CD14-positive monocyte (primary cell): ENCODE measurements around the gene XXYLT1. TPM values are rescaled to one million over a fixed set of nuclear protein-coding genes. Genes with fewer than 3 reads are reported as not detected.

Source experiments
- DNase-seq, 3 donors: peaks; one replicate each; pipeline ENCODE4 v3.0.0-alpha.2; 2011 to 2022
- H2AFZ ChIP-seq: 2 replicates; pipeline ENCODE4 v1.6.0; 2012; ENCODE audit warnings: mild to moderate bottlenecking, low read depth, low read length, inconsistent platforms; ENCODE audit not compliant: insufficient read depth, poor library complexity, severe bottlenecking
- H3K27ac ChIP-seq, 2 donors: 1 replicate in 1 of 2; 2 replicates in 1 of 2; pipeline ENCODE4 v1.5.1; 2012 to 2013; ENCODE audit warnings: low read length in 2 of 2, control low read depth in 1 of 2, inconsistent platforms in 1 of 2, low read depth in 1 of 2, mild to moderate bottlenecking in 1 of 2
- H3K27me3 ChIP-seq, 2 donors: one replicate each; pipeline versions ENCODE4 v1.6.0 to v1.6.1; 2011 to 2013; ENCODE audit warnings: low read length in 2 of 2; ENCODE audit not compliant: control insufficient read depth in 2 of 2, insufficient read depth in 2 of 2
- H3K36me3 ChIP-seq, 2 donors: replicated peaks in 1 of 2; 1 replicate in 1 of 2; 2 replicates in 1 of 2; pipeline versions ENCODE4 v1.5.1 to v1.6.1; 2012 to 2013; ENCODE audit warnings: low read length in 2 of 2, control low read depth in 1 of 2, inconsistent platforms in 1 of 2, mild to moderate bottlenecking in 1 of 2; ENCODE audit not compliant: insufficient read depth in 2 of 2, control insufficient read depth in 1 of 2
- H3K4me1 ChIP-seq, 2 donors: 1 replicate in 1 of 2; 2 replicates in 1 of 2; pipeline versions ENCODE4 v1.5.1 to v1.6.1; 2012 to 2013; ENCODE audit warnings: low read length in 2 of 2, control low read depth in 1 of 2, inconsistent platforms in 1 of 2, mild to moderate bottlenecking in 1 of 2, moderate library complexity in 1 of 2; ENCODE audit not compliant: insufficient read depth in 2 of 2, control insufficient read depth in 1 of 2
- H3K4me2 ChIP-seq: replicated peaks from 2 replicates; pipeline ENCODE3; 2012; ENCODE audit warnings: low read length, moderate library complexity, mild to moderate bottlenecking; ENCODE audit not compliant: poor library complexity, severe bottlenecking; ENCODE audit errors: extremely low read depth
- H3K4me3 ChIP-seq, 3 experiments: fragments of 200-600 bp in 1 of 3; sonication (generic) in 1 of 3; replicated peaks in 1 of 3; 1 replicate in 2 of 3; 2 replicates in 1 of 3; pipeline ENCODE4 v1.5.1; 2011 to 2013; ENCODE audit warnings: low read length in 3 of 3, mild to moderate bottlenecking in 3 of 3, control low read depth in 2 of 3, low read depth in 2 of 3, inconsistent platforms in 1 of 3, moderate library complexity in 1 of 3
- H3K79me2 ChIP-seq: 2 replicates; pipeline ENCODE4 v1.6.0; 2012; ENCODE audit warnings: mild to moderate bottlenecking, control low read depth, inconsistent platforms, low read length, moderate library complexity; ENCODE audit not compliant: insufficient read depth
- H3K9ac ChIP-seq: 2 replicates; pipeline ENCODE4 v1.6.0; 2017; ENCODE audit warnings: low read length, mild to moderate bottlenecking; ENCODE audit not compliant: insufficient read depth, poor library complexity, severe bottlenecking
- H3K9me3 ChIP-seq, 2 donors: replicated peaks in 1 of 2; 1 replicate in 1 of 2; 2 replicates in 1 of 2; pipeline versions ENCODE4 v1.5.1 to v1.6.1; 2012 to 2013; ENCODE audit warnings: low read length in 2 of 2, control low read depth in 1 of 2; ENCODE audit not compliant: control insufficient read depth in 1 of 2, insufficient read depth in 1 of 2
- H4K20me1 ChIP-seq: 2 replicates; pipeline ENCODE4 v1.6.0; 2012; ENCODE audit warnings: mild to moderate bottlenecking, low read length, control low read depth, moderate library complexity; ENCODE audit not compliant: insufficient read depth
- H3K27ac Mint-ChIP-seq, 7 donors: one replicate each; pipeline ENCODE4 v1.8.0; 2020; ENCODE audit warnings: mild to moderate bottlenecking in 7 of 7, mixed read lengths in 7 of 7, moderate library complexity in 6 of 7, inconsistent platforms in 2 of 7
- H3K27me3 Mint-ChIP-seq, 3 donors: one replicate each; pipeline ENCODE4 v1.8.0; 2021 to 2022; ENCODE audit warnings: low read depth in 3 of 3, mild to moderate bottlenecking in 3 of 3, mixed read lengths in 3 of 3, moderate library complexity in 3 of 3, inconsistent platforms in 1 of 3
- H3K36me3 Mint-ChIP-seq, 2 donors: one replicate each; pipeline ENCODE4 v1.8.0; 2020; ENCODE audit warnings: mixed read lengths in 2 of 2, inconsistent platforms in 1 of 2, mild to moderate bottlenecking in 1 of 2
- H3K4me1 Mint-ChIP-seq: one replicate; pipeline ENCODE4 v1.8.0; 2020; ENCODE audit warnings: mild to moderate bottlenecking, mixed read lengths
- H3K4me3 Mint-ChIP-seq, 2 donors: one replicate each; pipeline ENCODE4 v1.8.0; 2020; ENCODE audit warnings: mild to moderate bottlenecking in 2 of 2, mixed read lengths in 2 of 2, moderate library complexity in 1 of 2
- H3K9me3 Mint-ChIP-seq, 7 donors: one replicate each; pipeline ENCODE4 v1.8.0; 2020 to 2022; ENCODE audit warnings: mixed read lengths in 7 of 7, mild to moderate bottlenecking in 6 of 7, moderate library complexity in 6 of 7, inconsistent platforms in 2 of 7
- WGBS: methylation state at CpG from one replicate; pipeline ENCODE4 v1.1.5; 2013; ENCODE audit warnings: missing lambda C conversion rate; ENCODE audit not compliant: insufficient coverage; 5-methylcytosine and 5-hydroxymethylcytosine counted together
- intact Hi-C, 2 donors: fragments of 100-400 bp; cut with micrococcal nuclease; formaldehyde crosslinking; loops; one replicate each; pipeline versions ENCODE4 v1.15.0 to v1.15.1; 2023
- polyA plus RNA-seq, 3 donors: library from polyadenylated mRNA; depleted of rRNA in 1 of 3; unstranded in 2 of 3; stranded (reverse) in 1 of 3; fragments of 300-500 nt in 2 of 3; fragments of >200 nt in 1 of 3; fragmentation: Illumina TruSeq in 2 of 3; gene quantifications; 1 replicate in 2 of 3; 2 replicates in 1 of 3; pipeline ENCODE4 v1.2.3, GENCODE V29; 2012 to 2021
- TF ChIP-seq, protein P1 (sequence below): fragments of 200-600 bp; IDR thresholded peaks from one replicate; pipeline ENCODE4 v1.8.0; 2022; ENCODE audit warnings: antibody characterized with exemption, mild to moderate bottlenecking

XXYLT1 gene
- polyA plus RNA-seq, 3 donors: 11.8 to 13.5 (median 13.2) TPM

DNA sequence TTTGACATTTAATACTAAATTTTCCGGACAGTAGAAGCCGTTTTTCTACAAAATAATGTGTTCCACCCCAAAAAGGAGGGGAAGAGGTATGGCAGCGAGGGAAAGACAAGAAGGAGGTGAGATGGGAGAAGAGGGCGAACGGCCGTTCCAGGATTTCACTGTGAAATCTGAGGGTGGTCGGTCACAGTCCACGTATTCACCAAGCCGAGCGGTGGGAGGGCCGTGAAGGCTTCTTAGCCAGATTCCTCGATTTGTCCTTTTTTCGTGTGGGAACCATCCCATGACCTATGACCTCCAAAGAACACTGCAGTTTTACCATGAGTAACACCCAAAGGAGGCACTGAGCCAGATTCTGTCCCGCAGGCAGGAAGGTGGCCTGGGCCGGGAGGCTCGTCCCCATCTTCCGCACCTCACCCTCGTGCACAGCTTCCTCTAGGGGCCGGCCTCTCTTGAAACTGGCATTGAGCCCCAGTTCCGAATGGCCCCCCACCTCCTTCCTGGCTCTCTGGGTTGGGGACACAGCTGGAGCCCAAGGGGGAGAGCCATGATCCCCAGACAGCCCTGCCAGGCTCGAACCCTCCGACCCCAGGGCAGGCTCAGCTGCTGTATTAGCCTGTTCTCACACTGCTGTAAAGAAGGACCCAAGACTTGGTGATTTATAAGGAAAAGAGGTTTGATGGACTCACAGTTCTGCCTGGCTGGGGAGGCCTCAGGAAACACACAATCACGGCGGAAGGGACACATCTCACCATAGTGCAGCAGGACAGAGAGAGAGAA, 23.7 kb downstream of the XXYLT1 start:
- Mint-ChIP-seq H3K4me1 (peaks cover 9% of the 10 kb centered on the region), H3K9me3 (peaks cover 0 to 3% (median 0%) of the 10 kb centered on the region in 7 donors), H3K27me3 (peaks cover 0 to 2% (median 0%) of the 10 kb centered on the region in 3 donors), H3K36me3 (peaks cover 13 to 35% of the 10 kb centered on the region in 2 donors), H3K4me3 (peak overlapping the region; percentile 14 to 28), H3K27ac (peak overlapping the region in 2 of 7 donors; percentile 4 to 26)
- intact Hi-C loops: no loop called here
- Histone ChIP-seq H3K4me3 (no peak overlapping the region), H3K9ac (no peak overlapping the region), H3K27me3 (no peaks in the 10 kb centered on the region), H3K9me3 (no peaks in the 10 kb centered on the region), H3K4me2 (no peak overlapping the region), H4K20me1 (peaks cover 8% of the 10 kb centered on the region), H3K4me1 (no peaks in the 10 kb centered on the region), H3K79me2 (no peaks in the 10 kb centered on the region), H3K27ac (no peak overlapping the region), H3K36me3 (peaks cover 0 to 16% of the 10 kb centered on the region in 2 donors), H2AFZ (no peak overlapping the region)
- 82% methylated on average over 18 of the region's 24 CpGs for WGBS
- TF ChIP-seq, protein P1, sequence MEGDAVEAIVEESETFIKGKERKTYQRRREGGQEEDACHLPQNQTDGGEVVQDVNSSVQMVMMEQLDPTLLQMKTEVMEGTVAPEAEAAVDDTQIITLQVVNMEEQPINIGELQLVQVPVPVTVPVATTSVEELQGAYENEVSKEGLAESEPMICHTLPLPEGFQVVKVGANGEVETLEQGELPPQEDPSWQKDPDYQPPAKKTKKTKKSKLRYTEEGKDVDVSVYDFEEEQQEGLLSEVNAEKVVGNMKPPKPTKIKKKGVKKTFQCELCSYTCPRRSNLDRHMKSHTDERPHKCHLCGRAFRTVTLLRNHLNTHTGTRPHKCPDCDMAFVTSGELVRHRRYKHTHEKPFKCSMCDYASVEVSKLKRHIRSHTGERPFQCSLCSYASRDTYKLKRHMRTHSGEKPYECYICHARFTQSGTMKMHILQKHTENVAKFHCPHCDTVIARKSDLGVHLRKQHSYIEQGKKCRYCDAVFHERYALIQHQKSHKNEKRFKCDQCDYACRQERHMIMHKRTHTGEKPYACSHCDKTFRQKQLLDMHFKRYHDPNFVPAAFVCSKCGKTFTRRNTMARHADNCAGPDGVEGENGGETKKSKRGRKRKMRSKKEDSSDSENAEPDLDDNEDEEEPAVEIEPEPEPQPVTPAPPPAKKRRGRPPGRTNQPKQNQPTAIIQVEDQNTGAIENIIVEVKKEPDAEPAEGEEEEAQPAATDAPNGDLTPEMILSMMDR: no peak
- DNase-seq: no peak

DNA sequence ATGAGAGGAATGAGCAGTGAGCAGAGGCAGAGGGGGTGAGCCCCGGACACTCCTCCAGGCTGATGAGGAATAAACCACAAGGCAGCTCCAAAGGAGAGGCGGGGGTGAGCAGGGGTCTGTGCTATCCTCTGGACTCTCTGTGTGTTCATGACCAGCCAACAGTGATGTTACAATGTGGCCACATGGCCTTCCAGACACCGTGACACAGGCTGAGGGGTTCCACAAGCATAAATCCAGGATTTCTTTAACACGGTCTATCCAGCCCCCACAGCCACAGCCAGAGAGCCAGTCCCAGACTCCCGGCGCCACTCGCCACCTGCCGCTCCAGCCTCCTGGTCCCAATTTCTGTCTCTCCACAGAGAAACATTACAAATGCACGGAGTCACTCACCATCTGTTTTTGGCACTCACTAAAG, 24.4 kb downstream of the XXYLT1 start:
- intact Hi-C loops: no loop called here
- Histone ChIP-seq H3K79me2 (no peaks in the 10 kb centered on the region), H4K20me1 (peaks cover 5% of the 10 kb centered on the region), H3K9ac (no peak overlapping the region), H3K4me3 (no peak overlapping the region), H3K36me3 (peaks cover 0 to 16% of the 10 kb centered on the region in 2 donors), H3K27ac (no peak overlapping the region), H3K9me3 (no peaks in the 10 kb centered on the region), H3K4me2 (no peak overlapping the region), H3K27me3 (no peaks in the 10 kb centered on the region), H3K4me1 (no peaks in the 10 kb centered on the region), H2AFZ (no peak overlapping the region)
- peaks cover 9% of the 10 kb centered on the region for H3K4me1 Mint-ChIP-seq
- H3K36me3 Mint-ChIP-seq: peaks cover 16 to 37% of the 10 kb centered on the region in 2 donors
- WGBS: 96% methylated on average over 7 of the region's 9 CpGs
- H3K4me3 Mint-ChIP-seq: no peak overlapping the region
- no peak for DNase-seq
- TF ChIP-seq, protein P1: no peak
- H3K27me3 Mint-ChIP-seq: peaks cover 0 to 2% (median 0%) of the 10 kb centered on the region in 3 donors
- no peak overlapping the region for H3K27ac Mint-ChIP-seq
- peaks cover 0 to 3% (median 0%) of the 10 kb centered on the region in 7 donors for H3K9me3 Mint-ChIP-seq
